Panc1 (cell line): Measurements from ENCODE around the gene DIDO1. TPM values are rescaled to one million over a fixed set of nuclear protein-coding genes. Genes with fewer than 3 reads are reported as not detected.

Experiments
- ATAC-seq: fragments of 200-7000 bp; cut with Tn5 transposase; 2 replicates; pipeline ENCODE4 v1.9.1; 2020; ENCODE audit warnings: mild to moderate bottlenecking, moderate library complexity
- BruUV-seq: library from RNA; stranded (reverse); fragments of 400-500 nt; replicated peaks from 2 replicates; lab custom pipeline; 2021; lab: Mats Ljungman, UMichigan
- CTCF ChIA-PET: fragments of 300-600 bp; sonication (Branson Sonifier 250); formaldehyde crosslinking; loops from one replicate; lab custom pipeline; 2022; ENCODE audit warnings: antibody characterized with exemption; lab: Charles Lee
- POLR2A ChIA-PET: fragments of 300-600 bp; sonication (Branson Sonifier 250); formaldehyde crosslinking; loops from one replicate; lab custom pipeline; 2022; ENCODE audit warnings: antibody characterized with exemption; lab: Charles Lee
- DNase-seq: peaks from one replicate; pipeline ENCODE4 v3.0.0-alpha.2; 2010; ENCODE audit warnings: low read depth, low spot score
- H3K27ac ChIP-seq: 2 replicates; pipeline ENCODE4 v1.5.1; 2011; ENCODE audit warnings: mild to moderate bottlenecking, low read length, inconsistent platforms
- H3K27me3 ChIP-seq: fragments of 200-500 bp; sonication (Bioruptor generic); 2 replicates; pipeline ENCODE4 v1.6.0; 2014; ENCODE audit warnings: low read length, inconsistent platforms; ENCODE audit not compliant: control insufficient read depth, insufficient read depth
- H3K36me3 ChIP-seq: fragments of 200-500 bp; sonication (Bioruptor generic); 2 replicates; pipeline ENCODE4 v1.5.1; 2014; ENCODE audit warnings: inconsistent platforms, mild to moderate bottlenecking, low read length, moderate library complexity; ENCODE audit not compliant: control insufficient read depth, insufficient read depth
- H3K4me1 ChIP-seq: 2 replicates; pipeline ENCODE4 v1.5.1; 2011; ENCODE audit warnings: inconsistent platforms, mild to moderate bottlenecking, low read length, moderate library complexity; ENCODE audit not compliant: control insufficient read depth, insufficient read depth
- H3K4me3 ChIP-seq, 2 experiments: 2 replicates each; pipeline ENCODE4 v1.5.1; 2011 to 2012; ENCODE audit warnings: low read depth in 2 of 2, low read length in 2 of 2, mild to moderate bottlenecking in 2 of 2, inconsistent platforms in 1 of 2, moderate library complexity in 1 of 2
- H3K9me3 ChIP-seq: fragments of 200-500 bp; sonication (Bioruptor generic); 2 replicates; pipeline ENCODE4 v1.5.1; 2014; ENCODE audit warnings: low read depth, mild to moderate bottlenecking, inconsistent platforms, low read length, moderate library complexity; ENCODE audit not compliant: control insufficient read depth, insufficient read depth
- CTCF ChIP-seq: fragments of 450-650 bp; IDR thresholded peaks from 2 replicates; pipeline ENCODE4 v1.5.1; 2017; ENCODE audit warnings: mild to moderate bottlenecking
- POLR2AphosphoS5 ChIP-seq: IDR thresholded peaks from 2 replicates; pipeline ENCODE4 v1.6.1; 2012; ENCODE audit warnings: mild to moderate bottlenecking, low read depth, low read length, moderate library complexity
- REST ChIP-seq, 2 experiments: IDR thresholded peaks; 2 replicates each; pipeline ENCODE4 v1.6.1; 2011 to 2012; ENCODE audit warnings: low read depth in 2 of 2, control low read depth in 1 of 2, low read length in 1 of 2, mild to moderate bottlenecking in 1 of 2, moderate library complexity in 1 of 2; ENCODE audit not compliant: insufficient read depth in 1 of 2
- SIN3A ChIP-seq: IDR thresholded peaks from 2 replicates; pipeline ENCODE4 v1.6.1; 2012; ENCODE audit warnings: low read depth, mild to moderate bottlenecking, low read length, moderate library complexity, borderline replicate concordance; ENCODE audit not compliant: insufficient read depth
- TCF7L2 ChIP-seq: IDR thresholded peaks from 2 replicates; pipeline ENCODE4 v1.6.1; 2011; ENCODE audit warnings: mild to moderate bottlenecking, low read depth, low read length, inconsistent platforms
- in situ Hi-C: cut with HindIII; loops from 2 replicates; pipeline ENCODE4 v1.10.0; 2016; ENCODE audit warnings: low sequenced_read_pairs, low pct_unique_long_range_greater_than_20kb
- intact Hi-C: fragments of 100-400 bp; cut with micrococcal nuclease; formaldehyde crosslinking; loops from one replicate; pipeline ENCODE4 v1.10.0; 2022; ENCODE audit not compliant: unreplicated experiment
- total RNA-seq: library from RNA; stranded (reverse); gene quantifications from one replicate; pipeline ENCODE4 v1.2.1, GENCODE V29; 2021; ENCODE audit not compliant: unreplicated experiment

DIDO1 gene
- total RNA-seq, 1 experiment from 2014 or later = 57.3 TPM

- DNase-seq (no peak), ATAC-seq (no peak)
- TF ChIP-seq TCF7L2 = no peak
- no peak for TF ChIP-seq POLR2AphosphoS5
- TF ChIP-seq CTCF = no peak
- TF ChIP-seq REST (IDR thresholded peaks at IDR 0.05; ENCODE audit: insufficient read depth in 1 of 2, low read depth in 2 of 2, low read length in 1 of 2) = no peak
- no peak for TF ChIP-seq SIN3A
- peaks cover 4% of the 10 kb centered on the region; the same call in 1 of the 2 replicates for H3K4me1 ChIP-seq
- no peak overlapping the region for H3K27ac ChIP-seq
- H3K9me3 ChIP-seq = no peaks in the 10 kb centered on the region
- peaks cover 19% of the 10 kb centered on the region for H3K36me3 ChIP-seq
- in situ Hi-C loops (no loop called here), intact Hi-C loops (no loop called here)
- no TSS peak for BruUV-seq
- POLR2A ChIA-PET = no interaction called here
- CTCF ChIA-PET = no interaction called here
- no peak overlapping the region for H3K4me3 ChIP-seq
- H3K27me3 ChIP-seq = no peaks in the 10 kb centered on the region
Measured at GRCh38 chr20:62894261-62894660, 32.0 kb downstream of the DIDO1 start.

GRCh38 chr20:62893700-62894099 is 32.6 kb downstream of the DIDO1 start:
- in situ Hi-C loops = no loop called here
- intact Hi-C loops = no loop called here
- ChIA-PET CTCF (no interaction called here), POLR2A (no interaction called here)
- Histone ChIP-seq H3K9me3 (no peaks in the 10 kb centered on the region), H3K36me3 (peaks cover 19% of the 10 kb centered on the region), H3K4me1 (peaks cover 2% of the 10 kb centered on the region; the same call in 1 of the 2 replicates), H3K27me3 (no peaks in the 10 kb centered on the region), H3K4me3 (no peak overlapping the region), H3K27ac (no peak overlapping the region)
- BruUV-seq = no TSS peak
- 0 out of 2 replicates have a peak, but pooled peaks have one; percentile 13 for TF ChIP-seq POLR2AphosphoS5
- TF ChIP-seq REST (IDR thresholded peaks at IDR 0.05; ENCODE audit: insufficient read depth in 1 of 2, low read depth in 2 of 2, low read length in 1 of 2) = no peak
- no peak for TF ChIP-seq TCF7L2
- TF ChIP-seq SIN3A = no peak
- DNase-seq (no peak), ATAC-seq (no peak)
